ENCODE measurements around the gene CCDC178. TPM values are rescaled to one million over a fixed set of nuclear protein-coding genes. Genes with fewer than 3 reads are reported as not detected.
"Not testable (repeated sequence)": the region's sequence is repeated elsewhere in the genome, so short reads cannot be mapped to it uniquely, and the experiment has no call there.

The CCDC178 gene
- total RNA-seq, 1 donor from 2014 or later, result 2.9 TPM

DNA sequence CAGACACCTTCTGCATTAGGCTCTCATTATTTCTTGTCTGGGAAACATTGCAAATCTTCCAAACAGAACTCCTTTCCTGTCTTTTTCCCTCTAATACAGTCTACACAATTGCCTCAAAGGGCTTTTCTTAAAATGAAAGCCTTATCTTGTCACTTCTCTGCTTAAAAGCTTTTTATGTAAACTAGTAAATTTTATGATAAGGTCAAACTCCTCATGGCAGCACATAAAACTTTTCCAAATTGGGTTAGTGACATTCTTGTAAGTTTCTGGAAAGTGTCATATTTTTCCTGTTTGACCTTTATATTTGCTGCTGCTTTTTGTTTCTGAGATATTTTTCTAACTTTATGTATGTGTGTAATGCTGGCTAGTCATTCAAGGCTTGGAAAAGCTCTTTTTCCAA is 406.3 kb downstream of the CCDC178 start:
- DNase-seq (ENCODE audit: low spot score in 2 of 2), result no peak
- FAIRE-seq, result no peak

GRCh38 chr18:33022370-33022769 is 418.2 kb downstream of the CCDC178 start:
- FAIRE-seq (no peak), DNase-seq (ENCODE audit: low spot score in 2 of 2) (no peak)

GRCh38 chr18:33020877-33021276 is 419.6 kb downstream of the CCDC178 start:
- FAIRE-seq (no peak), DNase-seq (ENCODE audit: low spot score in 2 of 2) (no peak)

GRCh38 chr18:33014060-33014796 is 426.3 kb downstream of the CCDC178 start:
- DNase-seq (ENCODE audit: low spot score in 2 of 2) (no peak), FAIRE-seq (no peak)

DNA sequence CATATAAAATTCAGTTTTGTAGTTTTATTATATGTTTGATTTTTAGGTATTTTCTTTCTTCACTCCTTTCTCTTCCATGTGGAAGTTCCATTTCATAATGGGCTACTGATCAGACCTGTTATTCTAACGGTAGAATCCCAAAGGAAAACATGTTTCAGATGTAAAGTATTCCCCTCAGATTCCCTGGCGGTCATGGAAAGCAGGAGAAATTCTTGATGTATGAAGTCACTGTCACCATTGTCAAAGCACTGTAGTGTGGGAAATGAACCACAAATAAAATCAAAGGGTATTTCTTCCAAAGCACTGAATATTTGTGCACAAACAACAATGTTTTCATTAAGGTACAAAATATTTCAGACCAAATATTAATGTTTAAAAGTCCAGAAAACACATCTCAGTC is 430.4 kb downstream of the CCDC178 start:
- FAIRE-seq, result no peak
- no peak for DNase-seq (ENCODE audit: low spot score in 2 of 2)

DNA sequence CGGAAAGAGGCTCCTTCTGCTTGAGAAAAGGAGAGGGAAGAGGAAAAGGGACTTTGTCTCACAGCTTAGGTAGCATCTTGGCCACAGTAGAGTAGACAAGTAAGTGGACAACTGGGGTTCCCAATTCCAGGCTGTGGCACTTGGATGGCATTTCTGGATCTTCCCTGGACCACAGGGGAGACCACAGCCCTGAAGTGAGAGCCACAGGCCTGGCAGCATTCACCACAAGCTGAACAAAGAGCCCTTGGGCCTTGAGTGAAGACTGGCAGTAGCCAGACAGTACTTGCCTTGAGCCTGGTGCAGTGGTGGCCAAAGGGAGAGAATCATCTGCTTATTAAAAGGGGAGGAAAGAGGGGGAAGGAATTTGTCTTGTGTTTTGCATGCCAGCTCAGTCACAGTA is 441.6 kb downstream of the CCDC178 start:
- FAIRE-seq (no peak), DNase-seq (ENCODE audit: low spot score in 2 of 2) (no peak)

GRCh38 chr18:32998285-32998684 is 442.2 kb downstream of the CCDC178 start:
- FAIRE-seq (no peak), DNase-seq (ENCODE audit: low spot score in 2 of 2) (no peak)

DNA sequence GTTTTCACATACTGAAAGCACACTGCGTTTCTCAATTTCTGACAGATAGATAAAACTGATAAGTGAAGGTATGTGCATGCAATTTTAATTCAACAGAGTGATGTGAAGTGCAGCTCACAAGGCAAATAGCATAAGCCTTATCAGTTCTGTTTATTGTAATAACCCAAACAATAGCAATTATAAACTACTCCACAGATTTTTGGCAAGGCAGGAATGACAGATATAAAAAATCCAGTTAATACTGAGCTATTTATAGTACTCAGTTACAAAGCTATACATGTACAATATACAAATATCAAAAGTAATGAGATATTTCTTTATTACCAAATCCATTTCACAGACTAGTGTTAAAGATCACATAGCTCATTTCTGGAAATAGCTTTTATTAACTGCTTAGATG is 456.8 kb downstream of the CCDC178 start:
- FAIRE-seq, result no peak
- no peak for DNase-seq (ENCODE audit: low spot score in 2 of 2)

- DNase-seq (ENCODE audit: low spot score in 2 of 2) (no peak), FAIRE-seq (no peak)
Measured at GRCh38 chr18:32980896-32981295, 459.6 kb downstream of the CCDC178 start.

GRCh38 chr18:32975501-32975900 is 465.0 kb downstream of the CCDC178 start:
- FAIRE-seq (no peak), DNase-seq (ENCODE audit: low spot score in 2 of 2) (no peak)

DNA sequence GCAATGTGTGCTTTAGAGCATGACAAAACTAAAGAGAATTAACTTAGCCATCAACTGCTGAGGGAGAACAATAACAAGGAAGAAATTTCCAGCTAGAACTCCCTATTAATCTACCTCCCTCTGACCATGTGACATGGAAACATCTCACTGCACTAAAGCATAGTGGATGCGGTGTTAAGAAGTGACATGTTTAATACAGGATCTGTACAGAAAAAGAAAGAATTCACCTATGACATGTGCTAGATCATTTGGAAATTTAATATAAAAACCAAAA is 465.4 kb downstream of the CCDC178 start:
- FAIRE-seq, result no peak
- DNase-seq (ENCODE audit: low spot score in 2 of 2), result no peak

DNA sequence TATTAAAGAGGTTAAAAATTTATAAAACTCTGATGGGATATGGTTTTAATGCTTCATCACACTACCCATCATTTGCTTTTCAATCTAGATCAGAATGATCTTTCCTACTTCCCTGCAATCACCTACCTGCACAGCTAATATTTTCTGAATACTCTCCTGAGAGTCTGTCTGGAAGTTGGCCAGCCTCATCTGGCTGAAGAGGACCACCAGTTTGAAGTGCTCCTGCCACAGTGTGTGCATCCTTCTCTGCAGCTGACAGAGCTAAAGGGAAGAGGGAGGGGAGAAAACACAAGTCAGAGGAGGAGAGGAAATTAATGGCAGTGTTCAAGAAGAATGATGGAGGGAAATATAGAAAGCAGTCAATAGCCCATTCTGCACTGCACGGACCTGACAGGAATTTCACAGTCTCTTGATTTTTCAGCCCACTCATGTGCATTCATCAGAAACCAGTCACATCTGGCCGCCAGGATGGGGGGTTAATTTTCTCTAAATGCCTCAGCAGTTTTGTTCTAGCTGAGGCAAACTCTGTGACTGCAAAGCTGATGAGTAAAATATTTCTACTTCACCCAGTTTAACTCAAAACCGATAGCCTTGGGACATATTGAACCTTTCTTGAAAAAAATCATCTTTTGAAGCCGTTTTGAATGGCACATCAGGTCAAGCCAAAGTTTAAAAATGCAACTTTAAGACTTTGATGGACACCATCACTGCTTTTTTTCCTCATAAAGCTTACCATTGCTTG is 465.9 kb downstream of the CCDC178 start:
- DNase-seq (ENCODE audit: low spot score in 2 of 2) (no peak), FAIRE-seq (no peak)

DNA sequence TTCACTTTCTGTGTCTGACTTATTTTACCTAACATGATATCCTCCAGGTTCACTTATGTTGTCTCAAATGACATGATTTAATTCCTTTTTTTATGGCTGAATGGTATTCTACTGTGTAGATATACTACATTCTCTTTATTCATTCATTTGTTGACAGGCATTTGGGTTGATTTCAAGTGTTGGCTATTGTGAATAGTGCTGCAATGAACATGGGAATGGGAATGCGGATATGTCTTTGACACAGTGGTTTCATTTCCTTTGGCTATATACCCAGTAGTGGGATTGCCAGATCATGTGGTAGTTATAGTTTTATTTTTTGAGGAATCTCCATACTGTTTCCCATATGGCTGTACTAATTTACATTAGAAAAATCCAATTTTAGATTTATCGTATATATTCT is 472.3 kb downstream of the CCDC178 start:
- no peak for FAIRE-seq
- no peak for DNase-seq (ENCODE audit: low spot score in 2 of 2)

DNA sequence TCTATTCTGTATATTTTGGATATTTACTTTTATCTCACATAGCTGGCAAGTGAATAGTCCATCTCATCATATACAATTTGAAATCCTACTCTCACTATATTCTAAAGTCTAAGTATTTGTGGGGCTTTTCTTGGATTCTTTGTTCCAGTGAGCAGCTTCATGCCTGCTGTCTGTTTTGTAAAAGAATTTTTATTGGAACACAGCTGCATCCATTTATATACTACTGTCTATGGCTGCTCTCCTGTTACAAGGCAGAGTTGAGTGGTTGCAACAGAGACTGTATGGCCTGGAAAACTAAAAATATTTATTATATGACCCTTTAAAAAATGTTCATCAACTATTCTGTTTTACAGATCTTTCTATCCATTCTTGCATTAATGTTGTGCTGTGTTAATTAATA is 474.4 kb downstream of the CCDC178 start:
- DNase-seq (ENCODE audit: low spot score in 2 of 2) (no peak), FAIRE-seq (no peak)

GRCh38 chr18:32961538-32961937 is 479.0 kb downstream of the CCDC178 start:
- FAIRE-seq, result no peak
- no peak for DNase-seq (ENCODE audit: low spot score in 2 of 2)

- no peak for FAIRE-seq
- DNase-seq (ENCODE audit: low spot score in 2 of 2), result no peak
Measured at GRCh38 chr18:32958746-32959145, 481.8 kb downstream of the CCDC178 start.

DNA sequence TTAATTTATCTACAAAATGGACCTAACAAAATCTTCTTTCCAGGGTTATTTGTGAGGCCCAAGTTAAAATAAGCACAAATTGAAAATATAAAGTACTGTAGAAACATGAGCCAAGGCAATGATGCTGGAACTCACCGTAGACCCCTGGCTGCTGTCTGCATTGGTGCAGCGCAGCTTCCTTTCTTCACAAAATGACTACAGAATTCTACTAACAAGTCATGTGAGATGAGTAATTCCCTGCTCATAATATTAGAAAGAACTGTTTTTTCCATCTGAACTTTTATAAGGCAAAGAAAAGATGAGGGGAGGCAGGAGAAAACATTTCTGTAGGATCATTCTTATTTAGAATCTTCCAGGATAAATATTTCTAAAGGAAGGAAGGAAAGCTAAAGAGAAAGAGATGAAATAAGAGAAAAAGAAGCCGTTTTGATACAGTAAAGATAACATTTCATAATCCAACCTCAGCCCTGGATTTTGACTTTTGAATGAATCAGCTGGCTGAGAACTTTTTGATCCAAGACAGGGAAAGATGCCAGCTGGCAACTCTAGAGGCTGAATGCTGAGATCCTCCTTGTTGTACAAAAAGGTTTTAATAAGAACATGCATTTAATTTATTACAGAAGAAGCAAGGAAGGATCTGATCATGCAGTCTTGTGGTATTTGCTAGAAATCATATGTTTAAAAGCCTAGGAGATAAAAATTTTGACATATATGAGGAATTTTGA is 483.8 kb downstream of the CCDC178 start:
- no peak for DNase-seq (ENCODE audit: low spot score in 2 of 2)

GRCh38 chr18:32952318-32952717 is 488.2 kb downstream of the CCDC178 start:
- DNase-seq (ENCODE audit: low spot score in 2 of 2); FAIRE-seq: not testable (repeated sequence)

More for the DNA sequence above, 483.8 kb downstream of the CCDC178 start:
- FAIRE-seq, result no peak

DNA sequence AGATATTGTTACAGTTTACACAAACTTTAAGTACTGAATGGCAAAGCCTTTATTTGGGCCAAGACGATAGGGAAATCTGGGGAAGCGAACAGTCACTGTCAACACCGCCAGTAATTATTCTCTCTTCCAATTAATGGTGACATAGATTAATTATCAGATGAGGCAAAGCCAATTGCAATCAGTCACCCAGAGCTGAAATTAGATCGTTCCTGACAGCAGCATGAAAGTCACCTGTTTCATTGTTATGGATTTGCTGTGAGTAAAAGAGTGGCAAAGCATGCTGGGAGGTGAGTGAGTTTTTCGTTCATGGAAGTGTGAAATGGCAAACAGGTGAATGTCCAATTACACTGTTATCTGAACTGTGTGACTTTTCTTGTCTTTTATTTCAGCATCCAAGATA is 502.9 kb downstream of the CCDC178 start:
- DNase-seq (ENCODE audit: low spot score in 2 of 2) (no peak), FAIRE-seq (no peak)

- FAIRE-seq, result no peak
- no peak for DNase-seq (ENCODE audit: low spot score in 2 of 2)
Measured at GRCh38 chr18:32937066-32937465, 503.5 kb downstream of the CCDC178 start.

DNA sequence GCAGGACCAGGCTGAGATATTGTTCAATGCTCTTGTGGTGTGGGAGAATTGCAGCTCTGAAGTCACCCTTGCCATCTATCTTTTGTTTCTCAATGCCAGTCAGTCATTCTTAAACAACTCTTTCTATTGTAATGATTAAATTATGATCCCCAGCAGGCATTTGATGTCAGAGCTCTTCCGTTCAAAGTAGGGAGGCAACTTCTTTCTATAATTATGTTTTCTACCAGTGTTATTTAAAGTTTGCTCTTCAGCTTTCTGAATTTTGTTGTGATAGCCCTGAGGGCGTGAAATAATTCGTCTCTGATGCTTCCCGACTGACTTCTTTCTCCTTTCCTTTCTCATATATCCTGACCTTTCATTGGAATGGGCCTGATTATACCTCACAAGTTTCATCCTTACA is 506.3 kb downstream of the CCDC178 start:
- no peak for DNase-seq (ENCODE audit: low spot score in 2 of 2)
- no peak for FAIRE-seq
